Mesenteric fat pad (tissue), 1 donor: ENCODE results near the gene SPACA6. TPM values are rescaled to one million over a fixed set of nuclear protein-coding genes. Genes with fewer than 3 reads are reported as not detected.

Source experiments
- DNase-seq: peaks from one replicate; pipeline ENCODE4 v3.0.0-alpha.2; 2020; ENCODE audit warnings: low spot score
- total RNA-seq: library from RNA; stranded (reverse); fragmentation: NEBNext Ultra II Directional; extraction: Animal tissue kit (Norgen Biotek cat#: 25700); gene quantifications from one replicate; pipeline ENCODE4 v1.2.1, GENCODE V29; 2021
- donor health status: DM: yes; HTN: yes; CAD: no.

Gene SPACA6
- total RNA-seq, 1 donor from 2014 or later = 24.0 TPM

GRCh38 chr19:51688671-51689571 lies 4.2 kb upstream of the SPACA6 start:
- DNase-seq = peak; percentile 93

DNA sequence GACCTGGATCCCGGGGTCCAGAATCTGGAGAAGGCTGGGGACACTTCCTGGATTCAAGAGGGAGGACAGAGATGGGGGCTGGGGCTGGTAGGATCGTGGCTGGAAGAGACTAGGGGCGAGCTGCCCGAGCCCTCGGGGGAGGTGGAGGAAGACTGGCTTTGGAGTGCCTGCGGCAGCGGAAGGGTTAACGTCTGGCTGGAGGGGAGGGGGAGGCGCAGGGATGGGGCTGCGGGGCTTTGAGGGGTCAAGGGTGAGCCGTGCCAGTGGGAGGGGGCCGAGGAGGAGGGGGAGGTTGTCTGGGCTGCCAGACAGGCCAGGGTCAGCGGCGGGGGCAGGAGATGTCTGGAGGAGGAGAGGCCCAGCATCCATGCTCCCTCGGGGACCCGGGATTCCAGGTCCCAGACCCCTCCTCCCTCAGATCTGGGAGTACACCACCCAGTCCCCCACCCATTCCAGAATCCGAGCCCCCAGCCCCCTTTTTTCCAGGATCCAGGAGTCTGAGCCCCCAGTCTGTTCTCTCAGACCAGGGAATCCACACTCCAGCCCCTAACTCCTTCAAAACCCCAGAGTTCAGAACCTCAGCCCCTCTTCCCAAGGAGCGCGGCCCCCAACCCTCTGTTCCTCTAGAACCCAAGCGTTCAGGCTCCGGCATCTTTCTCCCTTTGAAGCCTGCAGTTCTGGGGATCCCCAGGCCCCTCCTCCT lies 3.2 kb upstream of the SPACA6 start:
- DNase-seq = no peak

DNA sequence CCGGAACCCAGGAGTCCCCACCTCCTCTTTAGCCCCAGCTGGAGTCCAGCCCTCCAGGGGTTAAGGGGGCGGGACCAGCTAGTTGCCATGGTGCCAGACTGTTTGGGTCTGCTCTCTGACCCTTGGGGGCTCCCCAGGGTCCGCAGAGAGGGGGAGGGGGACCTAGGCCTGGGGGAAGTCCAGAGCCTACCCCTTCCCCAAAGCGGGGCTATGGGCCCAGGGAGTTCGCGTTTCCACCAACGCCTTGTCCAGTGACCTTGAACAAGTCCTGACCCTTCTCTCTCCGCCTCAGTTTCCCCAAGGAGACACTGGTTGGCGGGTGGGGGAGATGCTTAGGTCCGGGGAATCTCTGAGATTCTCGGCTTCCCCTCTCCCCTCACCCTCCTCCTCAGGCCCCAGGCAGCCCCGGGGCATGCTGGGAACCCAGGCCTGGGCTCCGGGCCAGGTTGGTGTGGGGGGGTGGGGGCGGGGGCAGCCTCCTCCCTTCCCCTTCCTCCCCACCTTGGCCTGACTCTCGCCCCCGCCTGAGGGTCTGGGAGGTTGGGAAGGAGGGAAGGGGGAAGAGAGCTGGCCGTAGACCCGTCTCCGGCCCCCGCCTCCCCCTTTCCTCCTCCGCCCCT lies 2.6 kb upstream of the SPACA6 start:
- DNase-seq = no peak

- no peak for DNase-seq
These were observed 2.0 kb upstream of the SPACA6 start for GRCh38 chr19:51691074-51691583.

- no peak for DNase-seq
These were observed 1.3 kb upstream of the SPACA6 start for GRCh38 chr19:51691584-51692428.

DNA sequence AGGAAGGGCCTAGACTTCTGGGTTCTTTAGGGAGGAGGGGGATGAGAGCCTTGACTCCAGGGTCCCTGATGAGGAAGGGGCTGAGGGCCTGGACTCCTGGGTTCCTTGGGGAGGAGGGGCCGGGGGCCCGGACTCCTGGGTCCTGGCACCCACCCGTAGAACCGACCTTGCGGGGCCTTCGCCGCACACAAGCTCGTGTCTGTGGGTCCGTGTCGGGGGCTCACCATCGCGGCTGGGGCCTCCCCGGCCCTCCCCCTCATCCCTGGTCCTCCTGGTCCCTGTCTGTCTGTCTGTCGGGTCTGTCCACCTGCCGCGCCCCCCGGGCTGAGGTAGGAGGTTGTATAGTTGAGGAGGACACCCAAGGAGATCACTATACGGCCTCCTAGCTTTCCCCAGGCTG lies 662 bp upstream of the SPACA6 start:
- DNase-seq = no peak

- no peak for DNase-seq
These were observed 689 bp downstream of the SPACA6 start for GRCh38 chr19:51693819-51694218.

- no peak for DNase-seq
These were observed 1.4 kb downstream of the SPACA6 start for GRCh38 chr19:51694318-51695085.

GRCh38 chr19:51695088-51695487 lies 2.0 kb downstream of the SPACA6 start:
- no peak for DNase-seq

DNA sequence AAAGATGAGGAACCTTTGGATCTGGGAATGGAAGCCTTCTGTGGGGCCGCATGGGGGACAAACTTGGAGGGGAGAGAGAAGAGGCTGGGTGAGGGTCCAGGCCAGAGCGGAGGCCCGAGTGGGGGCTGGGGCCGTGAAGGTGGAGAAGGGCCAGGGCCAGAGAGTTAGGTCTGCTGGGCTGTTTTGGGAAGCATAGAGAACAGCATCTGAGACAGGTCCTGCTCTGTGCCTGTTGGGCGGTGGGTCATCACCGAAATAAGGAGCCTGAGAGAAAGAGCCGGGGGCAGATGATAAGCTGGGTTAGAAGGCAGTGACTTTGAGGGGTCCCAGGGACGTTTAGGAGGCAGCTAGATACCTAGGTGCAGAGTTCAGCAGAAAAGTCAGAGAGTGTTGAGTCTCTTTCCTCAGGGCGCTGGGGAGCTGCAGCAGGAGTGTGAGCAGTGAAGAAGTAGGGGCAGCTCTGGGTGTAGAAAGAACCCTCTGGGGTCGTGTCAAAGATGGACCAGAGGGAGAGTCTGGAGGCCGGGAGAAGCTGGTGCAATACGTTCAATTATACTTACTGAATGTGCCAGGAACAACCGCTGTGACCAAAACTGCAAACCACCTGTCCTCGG lies 2.7 kb downstream of the SPACA6 start:
- no peak for DNase-seq

DNA sequence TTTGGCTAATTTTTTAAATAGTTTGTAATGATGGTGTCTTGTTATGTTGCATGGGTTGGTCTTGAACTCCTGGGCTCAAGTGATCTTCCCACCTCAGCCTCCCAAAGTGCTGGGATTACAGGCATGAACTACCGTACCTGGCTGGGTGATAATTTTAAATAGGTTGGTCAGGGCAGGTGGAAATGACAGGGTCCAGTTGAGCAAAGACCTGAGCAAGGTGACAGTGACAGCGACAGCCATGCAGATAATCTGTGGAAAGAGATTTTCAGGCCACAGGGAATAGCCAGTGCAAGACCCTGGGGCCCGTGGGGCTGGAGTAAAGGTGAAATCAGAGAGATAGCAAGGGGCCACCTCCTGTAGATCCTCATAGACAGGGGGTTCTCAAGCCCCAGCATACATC lies 3.5 kb downstream of the SPACA6 start:
- DNase-seq = no peak

- DNase-seq = peak; percentile 62
These were observed 4.1 kb downstream of the SPACA6 start for GRCh38 chr19:51697169-51697776.

DNA sequence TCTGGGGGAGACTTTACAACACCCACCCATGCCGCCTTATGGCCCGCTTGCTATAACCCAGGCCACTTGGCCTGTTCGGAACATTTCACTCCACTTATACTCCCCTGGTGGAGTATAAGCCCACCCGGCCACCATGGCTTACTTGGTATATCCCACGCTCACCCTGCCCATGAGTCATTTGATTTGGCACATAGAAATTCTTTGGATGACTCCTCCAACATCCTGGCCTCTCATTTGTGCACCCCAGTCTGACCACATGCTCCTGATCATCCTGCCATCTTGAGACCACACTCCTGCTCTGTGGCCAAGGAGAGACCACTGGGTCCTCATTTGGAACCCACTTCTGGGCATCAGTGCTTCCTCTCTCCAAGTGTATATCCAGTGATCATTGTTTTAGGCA lies 5.2 kb downstream of the SPACA6 start:
- DNase-seq = no peak

DNA sequence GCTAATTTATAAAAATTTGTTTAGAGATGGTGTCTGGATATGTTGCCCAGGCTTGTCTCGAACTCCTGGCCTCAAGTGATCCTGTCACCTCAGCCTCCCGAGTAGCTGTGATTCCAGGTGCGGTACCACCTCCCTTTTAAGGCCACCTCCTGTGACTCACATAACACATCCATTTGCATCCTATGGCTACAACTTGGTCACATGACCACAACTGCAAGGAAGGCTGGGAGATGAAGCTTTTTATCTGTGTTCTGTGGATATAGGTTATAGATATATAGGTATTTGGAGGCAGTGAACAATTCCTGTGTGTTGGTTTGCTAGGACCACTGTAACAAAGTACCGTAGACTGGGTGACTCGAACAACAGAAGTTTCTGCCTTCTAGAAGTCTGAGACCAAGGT lies 6.0 kb downstream of the SPACA6 start:
- no peak for DNase-seq

DNA sequence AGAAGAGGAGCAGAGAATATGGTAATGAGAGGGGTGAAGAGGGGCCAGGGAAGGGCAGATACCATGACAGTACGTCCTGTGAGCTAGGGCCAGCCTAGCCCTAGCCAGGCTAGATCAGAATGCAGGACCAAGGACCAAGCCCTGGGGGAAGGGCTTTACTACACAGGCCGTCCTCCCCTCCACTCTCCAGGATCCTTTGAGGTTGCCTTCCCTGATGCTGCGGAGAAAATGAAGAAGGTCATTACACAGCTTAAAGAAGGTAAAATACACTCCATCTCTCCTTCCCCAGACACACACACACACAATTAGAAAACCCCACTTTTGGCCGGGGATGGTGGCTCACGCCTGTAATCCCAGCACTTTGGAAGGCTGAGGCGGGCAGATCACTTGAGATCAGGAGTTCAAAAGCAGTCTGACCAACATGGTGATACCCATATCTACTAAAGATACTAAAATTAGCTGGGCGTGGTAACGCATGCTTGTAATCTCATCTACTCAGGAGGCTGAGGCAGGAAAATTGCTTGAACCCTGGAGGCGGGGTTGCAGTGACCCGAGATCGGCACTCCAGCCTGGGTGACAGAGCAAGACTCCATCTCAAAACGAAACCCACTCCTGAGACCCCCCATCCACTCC lies 8.5 kb downstream of the SPACA6 start:
- no peak for DNase-seq

DNA sequence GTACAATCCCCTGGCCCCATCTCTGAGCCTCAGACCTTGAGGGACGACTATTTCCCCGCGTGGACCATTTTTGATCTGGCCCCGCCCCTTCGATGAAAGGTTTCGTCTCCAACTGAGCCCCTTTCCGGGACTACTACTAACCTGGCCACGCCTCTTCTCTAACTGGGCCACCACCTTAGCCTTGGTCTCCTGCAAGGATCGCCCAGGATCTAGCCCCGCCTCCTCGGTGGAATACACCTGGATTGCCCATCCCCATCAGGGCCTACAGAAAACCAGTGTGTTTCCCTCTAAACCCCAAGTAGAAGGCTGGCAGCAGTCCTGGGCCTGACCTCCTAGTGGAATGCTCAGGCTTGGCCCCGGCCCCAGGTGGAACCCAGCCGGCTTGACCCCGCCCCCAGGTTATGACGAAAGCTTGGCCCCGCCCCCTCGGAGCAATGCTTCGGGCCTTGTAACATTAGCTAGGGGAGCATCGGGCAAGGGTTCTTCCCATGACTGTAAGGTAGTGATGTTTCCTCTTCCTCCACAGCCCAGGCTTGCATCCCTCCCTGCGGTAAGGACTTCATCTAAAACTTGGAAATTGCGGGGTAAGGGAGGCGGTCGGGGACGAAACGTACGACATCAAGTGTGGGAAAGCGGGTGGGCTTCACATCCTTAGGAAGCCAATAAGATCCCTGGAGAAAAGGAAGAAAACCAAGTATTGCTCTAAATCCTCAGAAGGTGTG lies 9.1 kb downstream of the SPACA6 start:
- peak; percentile 93 for DNase-seq

- DNase-seq = peak; percentile 89
These were observed 9.9 kb downstream of the SPACA6 start for GRCh38 chr19:51702825-51703574.
